Neural crest cell (in vitro differentiated cells): ENCODE results near the gene CNTROB. TPM values are rescaled to one million over a fixed set of nuclear protein-coding genes. Genes with fewer than 3 reads are reported as not detected.
A peak's percentile ranks its signal among the peaks of the same experiment; 100 is the strongest.

Experiments
- DNase-seq: peaks from one replicate; pipeline ENCODE4 v3.0.0; 2021; ENCODE audit warnings: low read depth, mixed read lengths, low spot score
- H3K27ac Mint-ChIP-seq: one replicate; pipeline ENCODE4 v1.8.0; 2021; ENCODE audit warnings: mild to moderate bottlenecking, mixed read lengths; ENCODE audit not compliant: unreplicated experiment
- H3K27me3 Mint-ChIP-seq: 2 replicates; pipeline ENCODE4 v1.8.0; 2021; ENCODE audit warnings: low read depth, mild to moderate bottlenecking, mixed read lengths
- H3K36me3 Mint-ChIP-seq: 2 replicates; pipeline ENCODE4 v1.8.0; 2021; ENCODE audit warnings: low read depth, mild to moderate bottlenecking, mixed read lengths
- H3K4me1 Mint-ChIP-seq: 2 replicates; pipeline ENCODE4 v1.8.0; 2021; ENCODE audit warnings: mixed read lengths
- H3K4me3 Mint-ChIP-seq: one replicate; pipeline ENCODE4 v1.8.0; 2021; ENCODE audit warnings: mild to moderate bottlenecking, mixed read lengths
- H3K9me3 Mint-ChIP-seq: 2 replicates; pipeline ENCODE4 v1.8.0; 2021; ENCODE audit warnings: mixed read lengths
- total RNA-seq: library from RNA; stranded (reverse); gene quantifications from 2 replicates; pipeline ENCODE4 v1.2.1, GENCODE V29; 2021
- TF ChIP-seq, protein P1 (sequence below): fragments of 200-600 bp; sonication (generic); conservative IDR thresholded peaks from 2 replicates; pipeline ENCODE4 v1.5.0; 2021; ENCODE audit warnings: antibody characterized with exemption, mild to moderate bottlenecking

CNTROB gene
- total RNA-seq, 1 donor from 2014 or later: 58.3 TPM

DNA sequence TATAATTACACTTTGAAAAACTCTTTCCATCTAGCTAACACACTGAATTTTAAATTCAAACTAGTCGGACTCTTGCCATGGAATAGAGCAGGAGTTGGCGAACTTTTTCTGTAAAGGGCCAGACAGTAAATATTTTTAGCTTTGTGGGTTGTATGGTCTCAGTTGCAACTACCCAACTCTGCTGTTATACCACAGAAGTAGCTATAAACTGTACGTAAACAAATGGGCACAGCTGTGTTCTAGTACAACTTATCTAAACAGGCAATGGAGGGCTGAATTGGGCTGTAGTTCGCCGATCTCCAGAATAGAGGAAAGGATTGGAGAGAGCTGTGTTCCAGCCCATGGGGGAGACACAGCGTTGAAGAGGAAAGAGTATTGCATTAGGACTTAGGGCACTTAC, 8.7 kb downstream of the CNTROB start:
- DNase-seq: no peak
- Mint-ChIP-seq H3K27me3 (no peaks in the 10 kb centered on the region), H3K4me3 (no peak overlapping the region), H3K4me1 (peaks cover under 1% of the 10 kb centered on the region), H3K36me3 (peaks cover 10% of the 10 kb centered on the region), H3K9me3 (no peaks in the 10 kb centered on the region), H3K27ac (no peak overlapping the region)
- TF ChIP-seq, protein P1, sequence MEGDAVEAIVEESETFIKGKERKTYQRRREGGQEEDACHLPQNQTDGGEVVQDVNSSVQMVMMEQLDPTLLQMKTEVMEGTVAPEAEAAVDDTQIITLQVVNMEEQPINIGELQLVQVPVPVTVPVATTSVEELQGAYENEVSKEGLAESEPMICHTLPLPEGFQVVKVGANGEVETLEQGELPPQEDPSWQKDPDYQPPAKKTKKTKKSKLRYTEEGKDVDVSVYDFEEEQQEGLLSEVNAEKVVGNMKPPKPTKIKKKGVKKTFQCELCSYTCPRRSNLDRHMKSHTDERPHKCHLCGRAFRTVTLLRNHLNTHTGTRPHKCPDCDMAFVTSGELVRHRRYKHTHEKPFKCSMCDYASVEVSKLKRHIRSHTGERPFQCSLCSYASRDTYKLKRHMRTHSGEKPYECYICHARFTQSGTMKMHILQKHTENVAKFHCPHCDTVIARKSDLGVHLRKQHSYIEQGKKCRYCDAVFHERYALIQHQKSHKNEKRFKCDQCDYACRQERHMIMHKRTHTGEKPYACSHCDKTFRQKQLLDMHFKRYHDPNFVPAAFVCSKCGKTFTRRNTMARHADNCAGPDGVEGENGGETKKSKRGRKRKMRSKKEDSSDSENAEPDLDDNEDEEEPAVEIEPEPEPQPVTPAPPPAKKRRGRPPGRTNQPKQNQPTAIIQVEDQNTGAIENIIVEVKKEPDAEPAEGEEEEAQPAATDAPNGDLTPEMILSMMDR: no peak

DNA sequence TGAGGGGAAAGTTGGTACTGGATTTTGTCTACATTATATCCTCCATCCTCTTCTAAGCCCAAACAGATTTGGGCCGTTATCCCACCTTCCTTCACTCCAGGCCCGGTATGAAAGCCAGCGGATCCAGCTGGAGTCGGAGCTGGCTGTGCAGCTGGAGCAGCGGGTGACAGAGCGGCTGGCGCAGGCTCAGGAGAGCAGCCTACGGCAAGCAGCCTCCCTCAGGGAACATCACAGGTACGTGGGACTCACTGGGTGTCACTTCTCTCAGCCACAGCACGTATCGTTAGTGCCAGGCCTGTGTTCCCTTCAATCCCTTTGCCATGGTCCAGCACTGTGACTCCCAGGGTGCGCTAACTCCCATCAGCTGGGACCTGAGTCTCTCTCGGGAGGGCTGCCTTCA, 11.3 kb downstream of the CNTROB start:
- no peak for DNase-seq
- Mint-ChIP-seq H3K9me3 (no peaks in the 10 kb centered on the region), H3K27ac (peak overlapping the region; percentile 27), H3K36me3 (peaks cover 8% of the 10 kb centered on the region), H3K4me3 (no peak overlapping the region), H3K27me3 (no peaks in the 10 kb centered on the region), H3K4me1 (no peaks in the 10 kb centered on the region)
- TF ChIP-seq, protein P1: no peak

DNA sequence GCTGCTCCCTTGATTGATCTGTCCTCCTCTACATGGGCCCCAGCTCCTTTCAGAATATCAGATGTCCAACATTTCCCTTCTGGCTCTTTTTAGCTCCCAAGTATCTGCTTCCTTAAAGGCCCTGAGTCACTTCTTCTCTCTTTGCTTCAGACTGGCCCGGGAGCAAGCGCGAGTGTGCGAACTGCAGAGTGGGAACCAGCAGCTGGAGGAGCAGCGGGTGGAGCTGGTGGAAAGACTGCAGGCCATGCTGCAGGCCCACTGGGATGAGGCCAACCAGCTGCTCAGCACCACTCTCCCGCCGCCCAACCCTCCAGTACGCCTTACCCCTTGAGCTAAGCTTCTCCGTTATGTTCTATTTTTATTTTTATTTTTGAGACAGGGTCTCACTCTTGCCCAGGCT, 12.3 kb downstream of the CNTROB start:
- Mint-ChIP-seq H3K4me1 (no peaks in the 10 kb centered on the region), H3K27ac (no peak overlapping the region), H3K9me3 (no peaks in the 10 kb centered on the region), H3K4me3 (no peak overlapping the region), H3K27me3 (no peaks in the 10 kb centered on the region), H3K36me3 (peaks cover 10% of the 10 kb centered on the region)
- DNase-seq: no peak
- TF ChIP-seq, protein P1: no peak

DNA sequence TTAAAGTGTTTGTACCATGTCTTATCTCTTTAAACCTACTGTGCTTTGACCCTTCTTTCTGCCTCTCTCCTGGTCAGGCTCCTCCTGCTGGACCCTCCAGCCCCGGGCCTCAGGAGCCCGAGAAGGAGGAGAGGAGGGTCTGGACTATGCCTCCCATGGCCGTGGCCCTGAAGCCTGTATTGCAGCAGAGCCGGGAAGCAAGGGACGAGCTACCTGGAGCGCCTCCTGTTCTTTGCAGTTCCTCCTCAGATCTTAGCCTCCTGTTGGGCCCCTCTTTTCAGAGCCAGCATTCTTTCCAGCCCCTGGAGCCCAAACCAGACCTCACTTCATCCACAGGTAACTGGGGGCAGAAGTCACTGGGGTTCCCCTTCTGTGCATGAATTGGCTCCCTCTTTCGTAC, 13.6 kb downstream of the CNTROB start:
- Mint-ChIP-seq H3K4me1 (no peaks in the 10 kb centered on the region), H3K36me3 (peaks cover 11% of the 10 kb centered on the region), H3K9me3 (no peaks in the 10 kb centered on the region), H3K27me3 (no peaks in the 10 kb centered on the region), H3K4me3 (no peak overlapping the region), H3K27ac (no peak overlapping the region)
- DNase-seq: no peak
- TF ChIP-seq, protein P1: no peak

DNA sequence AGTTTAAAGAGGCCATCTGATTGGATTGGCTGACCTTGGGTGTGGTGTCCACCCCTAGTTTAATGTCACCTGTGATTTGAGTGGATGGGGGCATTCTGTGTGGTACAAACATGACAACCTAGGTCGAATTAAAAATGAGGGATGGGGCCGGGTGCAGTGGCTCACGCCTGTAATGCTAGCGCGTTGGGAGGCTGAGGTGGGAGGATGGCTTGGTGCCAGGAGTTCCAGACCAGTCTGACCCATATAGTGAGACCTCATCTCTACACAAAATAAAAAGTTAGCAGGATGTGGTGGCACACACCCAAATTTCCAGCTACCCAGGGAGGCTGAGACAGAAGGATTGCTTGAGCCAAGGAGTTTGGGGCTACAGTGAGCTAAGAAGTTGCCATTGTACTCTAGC, 14.4 kb downstream of the CNTROB start:
- H3K4me1 Mint-ChIP-seq: no peaks in the 10 kb centered on the region
- H3K36me3 Mint-ChIP-seq: peaks cover 11% of the 10 kb centered on the region
- H3K27me3 Mint-ChIP-seq: no peaks in the 10 kb centered on the region
- no peak for DNase-seq
- no peak overlapping the region for H3K27ac Mint-ChIP-seq
- no peak overlapping the region for H3K4me3 Mint-ChIP-seq
- H3K9me3 Mint-ChIP-seq: no peaks in the 10 kb centered on the region
- TF ChIP-seq, protein P1: no peak

DNA sequence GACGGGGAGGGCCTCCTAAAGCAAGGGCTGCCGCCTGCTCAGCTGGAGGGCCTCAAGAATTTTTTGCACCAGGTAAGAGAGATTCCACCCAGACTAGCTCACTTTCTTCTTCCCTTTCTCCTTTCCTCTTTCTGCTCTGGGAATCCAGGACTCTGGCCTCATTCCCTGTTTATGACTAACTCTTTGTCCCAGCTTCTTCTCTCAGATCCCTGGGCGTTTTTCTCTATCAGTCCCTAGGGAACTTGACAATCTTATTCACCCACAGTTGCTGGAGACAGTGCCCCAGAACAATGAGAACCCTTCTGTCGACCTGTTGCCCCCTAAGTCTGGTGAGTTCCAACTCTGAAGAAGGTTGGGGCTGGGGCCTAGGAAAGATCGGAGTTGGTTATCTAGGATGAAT, 15.6 kb downstream of the CNTROB start:
- H3K27ac Mint-ChIP-seq: no peak overlapping the region
- no peaks in the 10 kb centered on the region for H3K9me3 Mint-ChIP-seq
- TF ChIP-seq, protein P1: no peak
- H3K4me3 Mint-ChIP-seq: no peak overlapping the region
- DNase-seq: no peak
- peaks cover 11% of the 10 kb centered on the region for H3K36me3 Mint-ChIP-seq
- H3K4me1 Mint-ChIP-seq: no peaks in the 10 kb centered on the region
- H3K27me3 Mint-ChIP-seq: no peaks in the 10 kb centered on the region
